ENCODE data around the gene EEIG1.

DNA sequence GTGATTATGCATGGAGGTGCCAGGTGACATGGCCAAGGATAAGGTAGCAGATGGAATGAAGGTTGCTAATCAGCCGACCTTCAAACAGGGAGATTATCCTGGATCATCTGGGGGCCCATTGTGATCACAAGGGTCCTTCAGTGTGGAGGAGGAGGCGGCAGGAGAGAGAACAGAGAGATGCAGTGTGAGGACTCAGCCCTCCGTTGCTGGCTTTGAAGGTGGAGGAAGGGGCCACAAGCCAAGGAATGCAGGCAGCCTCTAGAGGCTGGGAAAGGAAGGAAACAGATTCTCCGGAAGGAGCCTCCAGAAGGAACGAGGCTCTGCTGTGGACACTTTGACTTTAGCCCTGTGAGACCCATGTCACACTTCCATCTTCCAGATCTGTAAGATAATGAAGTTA is 27.4 kb upstream of the EEIG1 start:
- TF ChIP-seq CTCF (conservative IDR thresholded peaks at IDR 0.05) (no peak), EZH2 (IDR thresholded peaks at IDR 0.05; ENCODE audit: low read depth) (no peak)
